RWPE1 (cell line): ENCODE results near the gene HNF4A.

Experiments used
- CTCF ChIA-PET: fragments of 350-600 bp; sonication (Branson Sonifier 250); formaldehyde crosslinking; extraction: SDS; loops from one replicate; lab custom pipeline; 2021; lab: Yijun Ruan, JAX
- POLR2A ChIA-PET: fragments of 400-600 bp; formaldehyde crosslinking; extraction: SDS; loops from one replicate; lab custom pipeline; 2020; ENCODE audit warnings: antibody characterized with exemption; ENCODE audit not compliant: low non-redundant PET; lab: Yijun Ruan, JAX
- DNase-seq: peaks from one replicate; pipeline ENCODE4 v3.0.0; 2012; ENCODE audit warnings: low spot score
- H3K27ac ChIP-seq: fragments of 450-650 bp; 2 replicates; pipeline ENCODE4 v1.5.1; 2017
- CTCF ChIP-seq: fragments of 450-650 bp; conservative IDR thresholded peaks from 2 replicates; pipeline ENCODE4 v1.5.1; 2017; ENCODE audit warnings: low read depth, mild to moderate bottlenecking

HNF4A gene

GRCh38 chr20:44382641-44383040, 27.1 kb downstream of the HNF4A start:
- CTCF ChIA-PET = interaction anchor here (0.6 to 4.2 kb wide), 5 partner anchors 89 to 301 kb away, joined by 3 to 90 read pairs (median 7); no protein-coding TSS in a partner anchor
- POLR2A ChIA-PET = no interaction called here
- no peak for TF ChIP-seq CTCF
- no peak overlapping the region for H3K27ac ChIP-seq
- no peak for DNase-seq

- TF ChIP-seq CTCF = peak; percentile 96
- DNase-seq = peak; percentile 75
- CTCF ChIA-PET = interaction anchor here (0.5 to 4.2 kb wide), 38 partner anchors 10 to 291 kb away, joined by 3 to 90 read pairs (median 4); partner anchors contain the start of genes FITM2 and TTPAL
- POLR2A ChIA-PET = no interaction called here
- no peak overlapping the region for H3K27ac ChIP-seq
Observed at GRCh38 chr20:44384423-44385027, 29.0 kb downstream of the HNF4A start.

- POLR2A ChIA-PET = no interaction called here
- peak; percentile 94 for TF ChIP-seq CTCF
- CTCF ChIA-PET = interaction anchor here (0.6 to 2.9 kb wide), 23 partner anchors 10 to 871 kb away, joined by 3 to 31 read pairs (median 4); no protein-coding TSS in a partner anchor
- peak; percentile 90 for DNase-seq
- no peak overlapping the region for H3K27ac ChIP-seq
Observed at GRCh38 chr20:44388466-44389023, 33.0 kb downstream of the HNF4A start.

- H3K27ac ChIP-seq = no peak overlapping the region
- TF ChIP-seq CTCF = no peak
- CTCF ChIA-PET = interaction anchor here (0.5 to 2.9 kb wide), 4 partner anchors 10 to 252 kb away, joined by 3 to 31 read pairs (median 4); no protein-coding TSS in a partner anchor
- POLR2A ChIA-PET = no interaction called here
- DNase-seq = no peak
Observed at GRCh38 chr20:44389871-44390270, 34.4 kb downstream of the HNF4A start.

GRCh38 chr20:44390280-44390679, 34.8 kb downstream of the HNF4A start:
- CTCF ChIA-PET = interaction anchor here (0.9 to 2.9 kb wide), 3 partner anchors 66 to 175 kb away, joined by 3 to 31 read pairs (median 3); no protein-coding TSS in a partner anchor
- H3K27ac ChIP-seq = no peak overlapping the region
- no peak for TF ChIP-seq CTCF
- no peak for DNase-seq
- POLR2A ChIA-PET = no interaction called here

- POLR2A ChIA-PET = no interaction called here
- CTCF ChIA-PET = interaction anchor here (0.7 to 1.4 kb wide), 3 partner anchors 15 to 183 kb away, joined by 3 to 5 read pairs (median 3); no protein-coding TSS in a partner anchor
Observed at GRCh38 chr20:44392088-44392775, 36.7 kb downstream of the HNF4A start.

More at GRCh38 chr20:44392088-44392775, 36.7 kb downstream of the HNF4A start:
- H3K27ac ChIP-seq = no peak overlapping the region
- no peak for TF ChIP-seq CTCF
- DNase-seq = no peak
